ENCODE data around the gene MAML2.

The MAML2 gene

DNA sequence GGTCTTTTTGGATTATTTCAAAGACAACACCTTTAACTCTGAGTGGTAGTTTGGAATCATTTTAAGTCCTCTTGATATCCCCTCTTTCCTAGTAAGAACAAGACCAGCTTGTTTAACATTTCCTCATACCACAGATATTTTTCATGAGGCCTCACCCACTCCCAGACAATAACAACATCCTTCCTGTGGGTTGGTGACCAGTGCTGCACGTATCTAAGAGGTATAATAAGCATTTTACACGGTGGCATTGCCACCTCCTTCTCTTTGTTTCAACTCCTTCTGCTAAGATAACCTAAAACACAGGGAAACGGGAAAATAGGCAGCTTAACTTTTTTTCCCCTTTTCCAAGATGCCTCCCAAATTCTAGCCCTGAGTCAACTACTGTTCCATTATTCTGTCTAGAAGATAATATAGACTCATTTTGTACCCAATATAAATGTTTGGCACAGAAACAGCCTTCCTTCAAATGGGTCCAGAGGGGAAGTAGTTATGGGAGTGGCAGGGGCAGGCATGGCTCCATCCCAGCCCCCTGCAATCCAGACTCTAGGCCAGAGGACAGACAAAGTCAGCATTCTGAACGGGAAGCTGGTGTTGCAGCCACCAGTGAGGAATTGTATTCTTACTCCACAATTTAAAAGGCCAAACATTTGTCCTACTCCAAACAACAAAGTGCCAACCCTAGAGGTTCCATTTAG lies 28.5 kb downstream of the MAML2 start:
- H3K27ac ChIP-seq (ENCODE audit: low read length) = no peak overlapping the region
- DNase-seq = no peak
- H3K9me3 ChIP-seq (ENCODE audit: insufficient read depth, low read length, severe bottlenecking) = no peaks in the 10 kb centered on the region
- no peaks in the 10 kb centered on the region for H3K36me3 ChIP-seq (ENCODE audit: insufficient read depth, low read length)
- no peak overlapping the region for H3K4me3 ChIP-seq (ENCODE audit: low read depth in 1 of 2, low read length in 2 of 2)
- no peak overlapping the region; the same call in 1 of the 2 replicates for H3K4me2 ChIP-seq (ENCODE audit: insufficient read depth, low read length)
- H3K4me1 ChIP-seq (ENCODE audit: insufficient read depth, low read length) = peaks cover 9% of the 10 kb centered on the region
- no peak for TF ChIP-seq EZH2 (IDR thresholded peaks at IDR 0.05; ENCODE audit: borderline replicate concordance, low read depth, low read length, severe bottlenecking)
- TF ChIP-seq, protein P1, sequence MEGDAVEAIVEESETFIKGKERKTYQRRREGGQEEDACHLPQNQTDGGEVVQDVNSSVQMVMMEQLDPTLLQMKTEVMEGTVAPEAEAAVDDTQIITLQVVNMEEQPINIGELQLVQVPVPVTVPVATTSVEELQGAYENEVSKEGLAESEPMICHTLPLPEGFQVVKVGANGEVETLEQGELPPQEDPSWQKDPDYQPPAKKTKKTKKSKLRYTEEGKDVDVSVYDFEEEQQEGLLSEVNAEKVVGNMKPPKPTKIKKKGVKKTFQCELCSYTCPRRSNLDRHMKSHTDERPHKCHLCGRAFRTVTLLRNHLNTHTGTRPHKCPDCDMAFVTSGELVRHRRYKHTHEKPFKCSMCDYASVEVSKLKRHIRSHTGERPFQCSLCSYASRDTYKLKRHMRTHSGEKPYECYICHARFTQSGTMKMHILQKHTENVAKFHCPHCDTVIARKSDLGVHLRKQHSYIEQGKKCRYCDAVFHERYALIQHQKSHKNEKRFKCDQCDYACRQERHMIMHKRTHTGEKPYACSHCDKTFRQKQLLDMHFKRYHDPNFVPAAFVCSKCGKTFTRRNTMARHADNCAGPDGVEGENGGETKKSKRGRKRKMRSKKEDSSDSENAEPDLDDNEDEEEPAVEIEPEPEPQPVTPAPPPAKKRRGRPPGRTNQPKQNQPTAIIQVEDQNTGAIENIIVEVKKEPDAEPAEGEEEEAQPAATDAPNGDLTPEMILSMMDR (IDR thresholded peaks at IDR 0.05; ENCODE audit: borderline replicate concordance, extremely low read depth, low read length, poor library complexity, severe bottlenecking) = no peak
- no peaks in the 10 kb centered on the region for H3K79me2 ChIP-seq (ENCODE audit: insufficient read depth, low read length)
- no peak overlapping the region for H3K9ac ChIP-seq (ENCODE audit: low read depth, low read length)
- ATAC-seq (ENCODE audit: insufficient read depth, low read depth) = peak; percentile 54; the same call in 2 of the 3 replicates
- no peaks in the 10 kb centered on the region for H3K27me3 ChIP-seq (ENCODE audit: insufficient read depth, low read length, poor library complexity)
- no peak overlapping the region for H2AFZ ChIP-seq (ENCODE audit: low read depth, low read length)
- H4K20me1 ChIP-seq (ENCODE audit: insufficient read depth, low read length) = no peaks in the 10 kb centered on the region

DNA sequence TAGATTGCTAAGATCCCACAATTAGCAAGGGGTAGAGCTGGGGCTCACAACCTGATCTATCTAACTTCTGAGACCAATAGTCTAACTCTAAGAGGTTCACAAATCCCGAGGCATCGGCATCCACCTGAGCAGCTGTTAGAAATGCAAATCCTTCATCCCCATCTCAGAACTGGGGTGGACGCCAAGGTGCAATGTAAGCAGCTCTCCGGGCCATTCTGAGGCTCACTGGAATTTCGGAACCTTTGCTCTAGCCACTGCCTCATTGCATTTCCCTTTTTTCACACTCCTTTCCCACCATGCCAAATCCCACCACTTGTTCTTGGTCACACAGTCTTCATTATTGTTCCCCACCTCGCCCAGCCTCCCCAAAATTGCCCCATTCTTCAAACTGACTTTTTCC lies 29.8 kb downstream of the MAML2 start:
- no peak for TF ChIP-seq EZH2 (IDR thresholded peaks at IDR 0.05; ENCODE audit: borderline replicate concordance, low read depth, low read length, severe bottlenecking)
- TF ChIP-seq, protein P1 (IDR thresholded peaks at IDR 0.05; ENCODE audit: borderline replicate concordance, extremely low read depth, low read length, poor library complexity, severe bottlenecking) = no peak
- no peak overlapping the region for H3K9ac ChIP-seq (ENCODE audit: low read depth, low read length)
- no peaks in the 10 kb centered on the region for H3K9me3 ChIP-seq (ENCODE audit: insufficient read depth, low read length, severe bottlenecking)
- peaks cover 9% of the 10 kb centered on the region for H3K4me1 ChIP-seq (ENCODE audit: insufficient read depth, low read length)
- no peak overlapping the region for H3K27ac ChIP-seq (ENCODE audit: low read length)
- no peak overlapping the region for H2AFZ ChIP-seq (ENCODE audit: low read depth, low read length)
- no peak overlapping the region for H3K4me3 ChIP-seq (ENCODE audit: low read depth in 1 of 2, low read length in 2 of 2)
- ATAC-seq (ENCODE audit: insufficient read depth, low read depth) = no peak
- H3K36me3 ChIP-seq (ENCODE audit: insufficient read depth, low read length) = no peaks in the 10 kb centered on the region
- H3K27me3 ChIP-seq (ENCODE audit: insufficient read depth, low read length, poor library complexity) = no peaks in the 10 kb centered on the region
- no peak for DNase-seq
- H3K4me2 ChIP-seq (ENCODE audit: insufficient read depth, low read length) = no peak overlapping the region
- H3K79me2 ChIP-seq (ENCODE audit: insufficient read depth, low read length) = no peaks in the 10 kb centered on the region
- no peaks in the 10 kb centered on the region for H4K20me1 ChIP-seq (ENCODE audit: insufficient read depth, low read length)

DNA sequence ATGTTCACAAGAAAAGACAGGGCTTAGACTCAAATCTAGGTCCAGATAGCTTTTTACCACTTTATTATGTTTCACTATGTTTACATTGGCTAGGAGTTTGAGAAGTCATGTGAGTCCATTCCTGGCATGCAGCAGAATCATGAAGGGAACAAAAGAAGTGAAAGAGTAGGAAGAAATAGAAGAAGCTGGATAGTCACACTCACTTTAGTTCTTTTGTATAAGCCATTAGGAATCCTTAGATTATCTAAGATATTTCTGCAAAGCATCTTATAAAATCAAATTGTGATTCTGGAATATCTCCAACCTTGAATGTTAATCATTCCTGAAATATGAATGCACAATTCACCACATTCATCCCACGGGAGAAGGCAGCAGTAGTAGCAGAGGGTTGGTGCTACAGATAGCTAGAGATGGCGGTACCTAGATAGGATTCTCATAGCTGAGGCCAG lies 31.9 kb downstream of the MAML2 start:
- no peaks in the 10 kb centered on the region for H4K20me1 ChIP-seq (ENCODE audit: insufficient read depth, low read length)
- H3K79me2 ChIP-seq (ENCODE audit: insufficient read depth, low read length) = no peaks in the 10 kb centered on the region
- no peak overlapping the region for H3K27ac ChIP-seq (ENCODE audit: low read length)
- no peak overlapping the region for H3K9ac ChIP-seq (ENCODE audit: low read depth, low read length)
- DNase-seq = no peak
- H2AFZ ChIP-seq (ENCODE audit: low read depth, low read length) = no peak overlapping the region
- H3K4me3 ChIP-seq (ENCODE audit: low read depth in 1 of 2, low read length in 2 of 2) = no peak overlapping the region
- TF ChIP-seq EZH2 (IDR thresholded peaks at IDR 0.05; ENCODE audit: borderline replicate concordance, low read depth, low read length, severe bottlenecking) = no peak
- TF ChIP-seq, protein P1 (IDR thresholded peaks at IDR 0.05; ENCODE audit: borderline replicate concordance, extremely low read depth, low read length, poor library complexity, severe bottlenecking) = no peak
- H3K27me3 ChIP-seq (ENCODE audit: insufficient read depth, low read length, poor library complexity) = no peaks in the 10 kb centered on the region
- no peak overlapping the region for H3K4me2 ChIP-seq (ENCODE audit: insufficient read depth, low read length)
- H3K4me1 ChIP-seq (ENCODE audit: insufficient read depth, low read length) = peaks cover 9% of the 10 kb centered on the region
- no peaks in the 10 kb centered on the region for H3K9me3 ChIP-seq (ENCODE audit: insufficient read depth, low read length, severe bottlenecking)
- H3K36me3 ChIP-seq (ENCODE audit: insufficient read depth, low read length) = no peaks in the 10 kb centered on the region
- ATAC-seq (ENCODE audit: insufficient read depth, low read depth) = no peak

Data from DND-41 (cell line).